Measurements from ENCODE around the gene GGACT.

DNA sequence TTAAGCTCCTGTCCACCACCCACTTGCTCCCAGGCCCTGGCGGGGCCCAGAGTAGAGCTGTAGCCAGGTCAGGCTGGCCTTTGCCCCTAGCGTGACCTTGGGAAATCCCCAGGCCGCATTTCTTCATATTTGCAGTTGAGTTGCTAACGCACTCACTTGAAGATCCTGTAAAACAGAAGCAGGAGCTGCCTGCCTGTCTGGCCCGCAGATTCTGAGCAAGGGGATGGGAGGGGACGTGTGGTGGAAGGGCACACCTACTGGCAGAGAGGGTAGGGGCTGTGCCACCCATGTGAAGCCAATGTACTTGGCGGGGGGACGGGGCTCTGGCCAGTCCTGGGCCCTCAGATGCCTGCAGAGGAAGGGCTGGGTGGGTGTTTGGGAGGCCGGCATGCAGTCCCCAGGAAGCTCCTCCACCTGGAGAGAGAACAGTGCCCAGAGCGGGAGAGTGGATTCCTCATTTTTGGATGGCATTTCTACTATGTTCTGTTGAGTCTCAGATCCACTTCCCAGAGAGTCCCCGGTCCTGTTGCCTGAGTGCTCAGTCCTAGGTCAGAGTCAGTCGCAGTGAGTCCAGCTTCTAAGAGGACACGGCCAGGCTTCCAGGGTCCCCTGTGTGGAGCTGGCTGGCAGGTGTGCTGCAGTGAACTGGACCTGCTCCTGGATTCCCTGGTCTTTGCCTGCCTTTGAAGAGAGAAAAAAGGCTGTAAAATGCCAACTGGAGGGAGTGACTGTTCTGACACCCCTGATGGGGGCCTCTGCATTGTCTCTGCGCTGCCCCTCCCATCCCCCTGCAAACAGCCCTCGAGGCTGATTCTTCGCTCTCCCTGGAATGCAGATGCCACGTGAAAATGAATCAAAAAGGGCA is 62.9 kb downstream of the GGACT start:
- TF ChIP-seq, protein P1, sequence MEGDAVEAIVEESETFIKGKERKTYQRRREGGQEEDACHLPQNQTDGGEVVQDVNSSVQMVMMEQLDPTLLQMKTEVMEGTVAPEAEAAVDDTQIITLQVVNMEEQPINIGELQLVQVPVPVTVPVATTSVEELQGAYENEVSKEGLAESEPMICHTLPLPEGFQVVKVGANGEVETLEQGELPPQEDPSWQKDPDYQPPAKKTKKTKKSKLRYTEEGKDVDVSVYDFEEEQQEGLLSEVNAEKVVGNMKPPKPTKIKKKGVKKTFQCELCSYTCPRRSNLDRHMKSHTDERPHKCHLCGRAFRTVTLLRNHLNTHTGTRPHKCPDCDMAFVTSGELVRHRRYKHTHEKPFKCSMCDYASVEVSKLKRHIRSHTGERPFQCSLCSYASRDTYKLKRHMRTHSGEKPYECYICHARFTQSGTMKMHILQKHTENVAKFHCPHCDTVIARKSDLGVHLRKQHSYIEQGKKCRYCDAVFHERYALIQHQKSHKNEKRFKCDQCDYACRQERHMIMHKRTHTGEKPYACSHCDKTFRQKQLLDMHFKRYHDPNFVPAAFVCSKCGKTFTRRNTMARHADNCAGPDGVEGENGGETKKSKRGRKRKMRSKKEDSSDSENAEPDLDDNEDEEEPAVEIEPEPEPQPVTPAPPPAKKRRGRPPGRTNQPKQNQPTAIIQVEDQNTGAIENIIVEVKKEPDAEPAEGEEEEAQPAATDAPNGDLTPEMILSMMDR (IDR thresholded peaks at IDR 0.05; ENCODE audit: borderline replicate concordance, extremely low read depth, low read length, poor library complexity, severe bottlenecking): no peak
- TF ChIP-seq EZH2 (IDR thresholded peaks at IDR 0.05; ENCODE audit: borderline replicate concordance, low read depth, low read length, severe bottlenecking): no peak
